Measurements from ENCODE around the gene AMHR2. TPM values are rescaled to one million over a fixed set of nuclear protein-coding genes. Genes with fewer than 3 reads are reported as not detected.
A peak's percentile ranks its signal among the peaks of the same experiment; 100 is the strongest.

Gene AMHR2
- total and polyA plus RNA-seq, 2 donors (not counting 1 experiment from before 2014, with no cell fraction given), result not detected

DNA sequence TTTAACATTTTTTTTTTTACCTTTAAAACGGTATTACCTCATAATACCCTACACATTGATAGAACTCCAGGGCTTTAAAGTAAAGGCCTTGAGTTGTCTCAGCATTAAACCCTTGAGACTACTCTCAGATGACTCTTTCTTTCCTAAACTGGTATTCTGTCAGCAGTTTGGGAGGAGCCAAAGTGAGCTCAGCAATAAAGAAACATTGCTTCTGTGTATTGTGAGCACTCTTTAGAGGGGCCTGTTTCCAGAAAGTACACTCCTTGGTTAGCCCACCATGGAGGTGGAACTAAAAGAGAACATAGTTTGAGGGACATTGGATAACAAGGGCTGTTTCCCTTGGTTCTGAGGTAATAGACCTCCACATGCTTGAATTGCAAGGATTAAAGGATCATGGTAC, 55.2 kb downstream of the AMHR2 start:
- Histone ChIP-seq H3K9me3 (ENCODE audit: control extremely low read depth in 1 of 3, control insufficient read depth in 2 of 3, insufficient read depth in 1 of 3, low read length in 2 of 3) (no peaks in the 10 kb centered on the region), H3K36me3 (replicated peaks in 1 of 2; ENCODE audit: control extremely low read depth in 1 of 2, control insufficient read depth in 1 of 2, extremely low read depth in 1 of 2, insufficient read depth in 2 of 2, low read length in 1 of 2) (peaks cover 6 to 77% of the 10 kb centered on the region in 2 experiments)
- CTCF ChIA-PET, result interaction anchor here (1.2 to 3.9 kb wide), 3 partner anchors 15 to 41 kb away, joined by 3 to 22 read pairs (median 3); partner anchors contain the start of gene NPFF

DNA sequence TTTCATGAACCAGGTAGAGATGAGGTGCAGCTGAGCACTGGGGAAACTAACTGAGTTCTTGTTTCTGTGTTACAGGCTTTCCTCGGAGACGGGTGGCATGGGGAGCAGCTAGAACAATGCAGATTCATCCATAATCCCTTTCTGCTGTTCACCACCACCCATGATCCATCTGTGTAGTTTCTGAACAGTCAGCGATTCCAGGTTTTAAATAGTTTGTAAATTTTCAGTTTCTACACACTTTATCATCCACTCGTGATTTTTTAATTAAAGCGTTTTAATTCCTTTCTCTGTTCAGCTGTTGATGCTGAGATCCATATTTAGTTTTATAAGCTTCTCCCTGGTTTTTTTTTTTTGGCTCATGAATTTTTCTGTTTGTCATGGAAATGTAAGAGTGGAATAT, 55.7 kb downstream of the AMHR2 start:
- ATAC-seq (ENCODE audit: low read depth) (no peak), DNase-seq (no peak)
- H3K27me3 ChIP-seq (replicated peaks in 1 of 4; ENCODE audit: control extremely low read depth in 1 of 4, control insufficient read depth in 3 of 4, insufficient read depth in 4 of 4, low read length in 3 of 4), result no peaks in the 10 kb centered on the region
- intact Hi-C loops (cut with micrococcal nuclease), result no loop called here
- H3K27ac ChIP-seq (ENCODE audit: low read length in 2 of 2), result peak overlapping the region in 1 of 2 donors; percentile 31
- no peaks in the 10 kb centered on the region for H3K9me3 ChIP-seq (ENCODE audit: control extremely low read depth in 1 of 3, control insufficient read depth in 2 of 3, insufficient read depth in 1 of 3, low read length in 2 of 3)
- H4K20me1 ChIP-seq (ENCODE audit: control insufficient read depth, insufficient read depth, low read length, poor library complexity, severe bottlenecking), result peaks cover 85% of the 10 kb centered on the region
- no peak overlapping the region for H3K9ac ChIP-seq (ENCODE audit: low read length)
- no peak overlapping the region for H3K4me3 Mint-ChIP-seq
- ChIA-PET POLR2A (interaction anchor here (0.6 kb wide), 1 partner anchor 147 kb away, joined by 3 read pairs; the partner anchor contains the start of gene ATF7), CTCF (interaction anchor here (0.6 to 3.9 kb wide), 4 partner anchors 13 to 40 kb away, joined by 3 to 22 read pairs (median 4); partner anchors contain the start of gene NPFF)
- H3K27ac Mint-ChIP-seq, result no peak overlapping the region
- peaks cover 2 to 75% of the 10 kb centered on the region in 2 experiments for H3K36me3 ChIP-seq (replicated peaks in 1 of 2; ENCODE audit: control extremely low read depth in 1 of 2, control insufficient read depth in 1 of 2, extremely low read depth in 1 of 2, insufficient read depth in 2 of 2, low read length in 1 of 2)
- H3K4me1 Mint-ChIP-seq, result peaks cover 7% of the 10 kb centered on the region
- TF ChIP-seq, protein P1, sequence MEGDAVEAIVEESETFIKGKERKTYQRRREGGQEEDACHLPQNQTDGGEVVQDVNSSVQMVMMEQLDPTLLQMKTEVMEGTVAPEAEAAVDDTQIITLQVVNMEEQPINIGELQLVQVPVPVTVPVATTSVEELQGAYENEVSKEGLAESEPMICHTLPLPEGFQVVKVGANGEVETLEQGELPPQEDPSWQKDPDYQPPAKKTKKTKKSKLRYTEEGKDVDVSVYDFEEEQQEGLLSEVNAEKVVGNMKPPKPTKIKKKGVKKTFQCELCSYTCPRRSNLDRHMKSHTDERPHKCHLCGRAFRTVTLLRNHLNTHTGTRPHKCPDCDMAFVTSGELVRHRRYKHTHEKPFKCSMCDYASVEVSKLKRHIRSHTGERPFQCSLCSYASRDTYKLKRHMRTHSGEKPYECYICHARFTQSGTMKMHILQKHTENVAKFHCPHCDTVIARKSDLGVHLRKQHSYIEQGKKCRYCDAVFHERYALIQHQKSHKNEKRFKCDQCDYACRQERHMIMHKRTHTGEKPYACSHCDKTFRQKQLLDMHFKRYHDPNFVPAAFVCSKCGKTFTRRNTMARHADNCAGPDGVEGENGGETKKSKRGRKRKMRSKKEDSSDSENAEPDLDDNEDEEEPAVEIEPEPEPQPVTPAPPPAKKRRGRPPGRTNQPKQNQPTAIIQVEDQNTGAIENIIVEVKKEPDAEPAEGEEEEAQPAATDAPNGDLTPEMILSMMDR (IDR thresholded peaks at IDR 0.05), result no peak
- TF ChIP-seq EZH2 (IDR thresholded peaks at IDR 0.05; ENCODE audit: borderline replicate concordance, insufficient read depth, low read depth, low read length, poor library complexity, severe bottlenecking), result no peak
- H3K9me3 Mint-ChIP-seq (ENCODE audit: insufficient read depth), result no peaks in the 10 kb centered on the region
- no peaks in the 10 kb centered on the region for H3K4me1 ChIP-seq (ENCODE audit: control insufficient read depth in 2 of 2, insufficient read depth in 2 of 2, low read length in 2 of 2)
- H3K4me2 ChIP-seq (replicated peaks; ENCODE audit: low read depth, low read length, poor library complexity, severe bottlenecking), result no peak overlapping the region
- WGBS (ENCODE audit: insufficient coverage), result no CpG with 5 or more reads among the region's 5 CpGs
- no peak overlapping the region for H3K4me3 ChIP-seq (ENCODE audit: control extremely low read depth in 1 of 5, extremely low read depth in 1 of 5, insufficient read depth in 1 of 5, low read depth in 2 of 5, low read length in 4 of 5)
- H3K27me3 Mint-ChIP-seq, result no peaks in the 10 kb centered on the region
- H3K79me2 ChIP-seq (ENCODE audit: control insufficient read depth, insufficient read depth, low read length), result peaks cover 12% of the 10 kb centered on the region
- H2AFZ ChIP-seq (ENCODE audit: insufficient read depth, low read depth, low read length, poor library complexity, severe bottlenecking), result no peak overlapping the region

More for the DNA sequence above, 55.2 kb downstream of the AMHR2 start:
- Mint-ChIP-seq H3K9me3 (ENCODE audit: insufficient read depth) (no peaks in the 10 kb centered on the region), H3K27me3 (no peaks in the 10 kb centered on the region), H3K27ac (no peak overlapping the region), H3K4me3 (no peak overlapping the region), H3K4me1 (peaks cover 7% of the 10 kb centered on the region)
- DNase-seq, result no peak
- peaks cover 89% of the 10 kb centered on the region for H4K20me1 ChIP-seq (ENCODE audit: control insufficient read depth, insufficient read depth, low read length, poor library complexity, severe bottlenecking)
- H3K79me2 ChIP-seq (ENCODE audit: control insufficient read depth, insufficient read depth, low read length), result peaks cover 12% of the 10 kb centered on the region
- H3K9ac ChIP-seq (ENCODE audit: low read length), result no peak overlapping the region
- no peaks in the 10 kb centered on the region for H3K27me3 ChIP-seq (replicated peaks in 1 of 4; ENCODE audit: control extremely low read depth in 1 of 4, control insufficient read depth in 3 of 4, insufficient read depth in 4 of 4, low read length in 3 of 4)
- H3K4me1 ChIP-seq (ENCODE audit: control insufficient read depth in 2 of 2, insufficient read depth in 2 of 2, low read length in 2 of 2), result no peaks in the 10 kb centered on the region
- POLR2A ChIA-PET, result interaction anchor here (0.6 kb wide), 1 partner anchor 147 kb away, joined by 3 read pairs; the partner anchor contains the start of gene ATF7
- TF ChIP-seq, protein P1 (IDR thresholded peaks at IDR 0.05), result no peak
- TF ChIP-seq EZH2 (IDR thresholded peaks at IDR 0.05; ENCODE audit: borderline replicate concordance, insufficient read depth, low read depth, low read length, poor library complexity, severe bottlenecking), result no peak
- no peak for ATAC-seq (ENCODE audit: low read depth)
- intact Hi-C loops (cut with micrococcal nuclease), result no loop called here
- no peak overlapping the region for H3K4me3 ChIP-seq (ENCODE audit: control extremely low read depth in 1 of 5, extremely low read depth in 1 of 5, insufficient read depth in 1 of 5, low read depth in 2 of 5, low read length in 4 of 5)
- H3K4me2 ChIP-seq (replicated peaks; ENCODE audit: low read depth, low read length, poor library complexity, severe bottlenecking), result no peak overlapping the region
- H3K27ac ChIP-seq (ENCODE audit: low read length in 2 of 2), result peak overlapping the region in 1 of 2 donors; percentile 31
- no peak overlapping the region for H2AFZ ChIP-seq (ENCODE audit: insufficient read depth, low read depth, low read length, poor library complexity, severe bottlenecking)
- WGBS (ENCODE audit: insufficient coverage), result no CpG with 5 or more reads among the region's 1 CpG
